ENCODE results near the gene NRXN3.

GRCh38 chr14:78885884-78886283 lies 715.7 kb downstream of the NRXN3 start:
- no peak for TF ChIP-seq CTCF (IDR thresholded peaks at IDR 0.05)
- TF ChIP-seq POLR2A (IDR thresholded peaks at IDR 0.05) = no peak

All from body of pancreas (tissue), 4 donors.